ENCODE results near the gene CLEC19A. TPM values are rescaled to one million over a fixed set of nuclear protein-coding genes. Genes with fewer than 3 reads are reported as not detected.

Gene CLEC19A
- total RNA-seq, 2 donors from 2014 or later = not detected

GRCh38 chr16:19252904-19253303, 32.6 kb upstream of the CLEC19A start:
- H3K4me1 ChIP-seq (ENCODE audit: control insufficient read depth in 1 of 2, low read depth in 2 of 2) = no peaks in the 10 kb centered on the region
- H3K27me3 ChIP-seq (replicated peaks; ENCODE audit: insufficient read depth) = no peaks in the 10 kb centered on the region
- no peak for ATAC-seq (ENCODE audit: insufficient number of reproducible peaks, low FRiP score, low read depth)
- H3K9me3 ChIP-seq = no peaks in the 10 kb centered on the region
- DNase-seq (ENCODE audit: low spot score) = no peak
- no peak overlapping the region for H3K27ac ChIP-seq
- no peak overlapping the region for H3K4me3 ChIP-seq
- no peaks in the 10 kb centered on the region for H3K36me3 ChIP-seq
- no peak for TF ChIP-seq CTCF (IDR thresholded peaks at IDR 0.05)

- H3K4me1 ChIP-seq (ENCODE audit: control insufficient read depth in 1 of 2, low read depth in 2 of 2) = no peaks in the 10 kb centered on the region
- H3K36me3 ChIP-seq = no peaks in the 10 kb centered on the region
- no peaks in the 10 kb centered on the region for H3K27me3 ChIP-seq (replicated peaks; ENCODE audit: insufficient read depth)
- H3K27ac ChIP-seq = no peak overlapping the region
- DNase-seq (ENCODE audit: low spot score) (no peak), ATAC-seq (ENCODE audit: insufficient number of reproducible peaks, low FRiP score, low read depth) (no peak)
- no peaks in the 10 kb centered on the region for H3K9me3 ChIP-seq
- no peak for TF ChIP-seq CTCF (IDR thresholded peaks at IDR 0.05)
- no peak overlapping the region for H3K4me3 ChIP-seq
Measured at GRCh38 chr16:19254611-19255010, 30.9 kb upstream of the CLEC19A start.

GRCh38 chr16:19264123-19264673, 21.3 kb upstream of the CLEC19A start:
- Histone ChIP-seq H3K27ac (no peak overlapping the region), H3K36me3 (no peaks in the 10 kb centered on the region), H3K4me3 (no peak overlapping the region), H3K4me1 (ENCODE audit: control insufficient read depth in 1 of 2, low read depth in 2 of 2) (no peaks in the 10 kb centered on the region), H3K9me3 (no peaks in the 10 kb centered on the region), H3K27me3 (replicated peaks; ENCODE audit: insufficient read depth) (no peaks in the 10 kb centered on the region)
- DNase-seq (ENCODE audit: low spot score) (no peak), ATAC-seq (ENCODE audit: insufficient number of reproducible peaks, low FRiP score, low read depth) (no peak)
- no peak for TF ChIP-seq CTCF (IDR thresholded peaks at IDR 0.05)

- no peak overlapping the region for H3K4me3 ChIP-seq
- ATAC-seq (ENCODE audit: insufficient number of reproducible peaks, low FRiP score, low read depth) (no peak), DNase-seq (ENCODE audit: low spot score) (no peak)
- H3K4me1 ChIP-seq (ENCODE audit: control insufficient read depth in 1 of 2, low read depth in 2 of 2) = no peaks in the 10 kb centered on the region
- no peaks in the 10 kb centered on the region for H3K9me3 ChIP-seq
- no peak overlapping the region for H3K27ac ChIP-seq
- no peaks in the 10 kb centered on the region for H3K36me3 ChIP-seq
- H3K27me3 ChIP-seq (replicated peaks; ENCODE audit: insufficient read depth) = no peaks in the 10 kb centered on the region
- no peak for TF ChIP-seq CTCF (IDR thresholded peaks at IDR 0.05)
Measured at GRCh38 chr16:19265380-19265930, 20.1 kb upstream of the CLEC19A start.

- H3K4me1 ChIP-seq (ENCODE audit: control insufficient read depth in 1 of 2, low read depth in 2 of 2) = no peaks in the 10 kb centered on the region
- H3K9me3 ChIP-seq = no peaks in the 10 kb centered on the region
- H3K27ac ChIP-seq = no peak overlapping the region
- DNase-seq (ENCODE audit: low spot score) (no peak), ATAC-seq (ENCODE audit: insufficient number of reproducible peaks, low FRiP score, low read depth) (no peak)
- no peaks in the 10 kb centered on the region for H3K27me3 ChIP-seq (replicated peaks; ENCODE audit: insufficient read depth)
- no peak overlapping the region for H3K4me3 ChIP-seq
- H3K36me3 ChIP-seq = no peaks in the 10 kb centered on the region
- TF ChIP-seq CTCF (IDR thresholded peaks at IDR 0.05) = no peak
Measured at GRCh38 chr16:19266774-19267173, 18.8 kb upstream of the CLEC19A start.
